ENCODE data around the gene AGO4.
"Not testable (repeated sequence)": the region's sequence is repeated elsewhere in the genome, so short reads cannot be mapped to it uniquely, and the experiment has no call there.

Gene AGO4

DNA sequence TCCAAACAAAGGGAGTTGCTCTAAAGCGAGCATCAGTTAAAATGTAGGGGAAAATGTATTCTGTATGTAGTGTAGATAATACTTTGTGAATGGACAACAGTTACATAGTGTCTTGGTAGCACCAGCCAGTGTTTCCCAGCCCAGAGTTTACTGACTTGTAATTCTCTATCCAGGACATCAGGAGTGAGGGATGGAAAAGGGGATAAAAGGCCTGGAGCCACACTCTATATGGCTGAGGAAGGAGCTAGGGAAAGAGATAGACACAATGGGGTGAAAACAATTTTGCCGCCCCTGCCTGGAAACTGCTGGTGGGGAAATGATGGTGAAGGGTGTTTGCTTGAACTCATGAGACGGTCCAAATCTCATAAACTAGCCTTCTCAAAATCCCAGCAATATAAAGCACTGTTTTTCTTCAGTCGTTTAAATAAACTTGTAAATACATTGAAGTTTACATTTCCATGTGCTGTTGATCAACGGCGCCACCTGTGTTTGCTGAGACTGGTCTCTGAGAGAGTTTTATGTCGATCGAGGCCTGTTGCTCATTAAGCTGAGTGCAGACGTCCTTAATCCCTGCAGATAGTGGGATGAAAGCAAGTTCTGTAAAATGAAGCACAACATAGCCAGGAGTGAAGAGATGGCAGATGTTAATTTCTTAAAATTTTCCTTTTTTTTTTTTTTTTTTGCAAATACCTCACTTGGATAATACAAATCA is 47.3 kb downstream of the AGO4 start:
- Mint-ChIP-seq H3K27me3 (no peaks in the 10 kb centered on the region), H3K4me3 (no peak overlapping the region), H3K27ac (ENCODE audit: low read depth) (no peak overlapping the region), H3K4me1 (peaks cover 7% of the 10 kb centered on the region), H3K9me3 (no peaks in the 10 kb centered on the region), H3K36me3 (ENCODE audit: insufficient read depth) (peaks cover 35% of the 10 kb centered on the region)
- no peak for ATAC-seq (replicated peaks; ENCODE audit: extremely low read depth, poor library complexity, severe bottlenecking)
- no peak for DNase-seq (ENCODE audit: low spot score in 2 of 2)

DNA sequence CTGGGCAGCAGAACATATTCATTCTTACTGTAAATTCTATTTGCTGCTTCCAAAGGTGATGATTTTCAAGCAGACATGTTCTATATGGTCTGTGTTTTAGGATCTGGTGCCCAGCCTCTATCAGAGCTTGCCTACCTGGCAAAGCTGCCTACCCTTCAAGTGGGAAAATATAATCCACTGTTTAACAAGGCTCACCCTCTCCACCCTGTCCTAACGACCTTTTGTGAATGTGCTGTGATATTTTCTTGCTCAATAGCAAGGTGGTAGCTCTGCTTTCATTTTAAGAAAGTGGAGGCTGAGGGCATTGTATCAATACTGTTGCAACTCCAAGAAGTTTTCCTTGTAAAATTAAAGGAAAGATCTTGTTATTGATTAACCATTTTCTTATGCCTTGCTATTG is 49.1 kb downstream of the AGO4 start:
- no peaks in the 10 kb centered on the region for H3K9me3 Mint-ChIP-seq
- H3K27me3 Mint-ChIP-seq, result no peaks in the 10 kb centered on the region
- DNase-seq (ENCODE audit: low spot score in 2 of 2) (no peak), ATAC-seq (replicated peaks; ENCODE audit: extremely low read depth, poor library complexity, severe bottlenecking) (no peak)
- H3K36me3 Mint-ChIP-seq (ENCODE audit: insufficient read depth), result peaks cover 20% of the 10 kb centered on the region
- H3K4me1 Mint-ChIP-seq, result peaks cover 7% of the 10 kb centered on the region
- H3K27ac Mint-ChIP-seq (ENCODE audit: low read depth), result no peak overlapping the region
- no peak overlapping the region for H3K4me3 Mint-ChIP-seq

DNA sequence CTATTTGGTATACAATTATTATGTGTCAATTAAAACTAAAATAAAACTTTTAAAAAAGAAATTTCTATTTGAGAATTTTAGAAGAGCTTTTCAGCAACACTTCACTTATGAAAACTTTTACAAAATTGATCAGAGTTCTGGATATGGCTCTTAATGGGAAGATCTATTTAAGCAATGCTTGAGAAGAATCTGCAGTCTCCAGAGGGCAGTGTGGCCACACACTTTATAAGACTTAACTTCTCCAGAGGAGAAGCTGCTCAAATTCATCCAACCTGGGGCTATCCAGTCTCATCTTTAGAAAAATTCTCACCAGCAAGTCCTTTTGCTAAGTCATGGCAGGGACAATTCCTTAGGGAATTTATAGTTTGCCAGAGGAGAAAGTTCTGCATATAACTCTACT is 50.0 kb downstream of the AGO4 start:
- Mint-ChIP-seq H3K4me3 (no peak overlapping the region), H3K4me1 (peaks cover 7% of the 10 kb centered on the region), H3K27ac (ENCODE audit: low read depth) (no peak overlapping the region), H3K27me3 (no peaks in the 10 kb centered on the region), H3K36me3 (ENCODE audit: insufficient read depth) (peaks cover 15% of the 10 kb centered on the region), H3K9me3 (no peaks in the 10 kb centered on the region)
- DNase-seq (ENCODE audit: low spot score in 2 of 2), result no peak
- ATAC-seq (replicated peaks; ENCODE audit: extremely low read depth, poor library complexity, severe bottlenecking), result no peak

DNA sequence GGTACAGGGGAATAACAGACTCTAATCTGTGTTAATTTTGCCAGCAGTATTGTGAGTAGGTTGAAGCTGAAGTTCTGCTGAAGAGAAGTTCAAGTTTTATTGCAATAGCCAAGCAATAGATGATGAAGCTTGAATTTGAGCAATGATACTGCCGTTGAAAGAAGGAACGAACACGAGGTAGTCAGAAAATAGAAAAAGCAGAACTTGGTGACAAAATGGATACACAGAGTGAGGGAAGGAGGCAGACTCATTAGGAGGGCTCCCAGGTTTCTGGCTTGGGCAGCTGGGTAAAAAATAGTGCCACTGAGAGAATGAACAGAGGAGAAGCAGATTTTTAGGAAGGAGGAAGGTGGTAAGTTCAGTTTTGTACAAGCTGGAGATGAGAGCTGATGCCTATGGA is 52.9 kb downstream of the AGO4 start:
- peaks cover 7% of the 10 kb centered on the region for H3K4me1 Mint-ChIP-seq
- no peak for DNase-seq (ENCODE audit: low spot score in 2 of 2)
- H3K27me3 Mint-ChIP-seq, result no peaks in the 10 kb centered on the region
- H3K27ac Mint-ChIP-seq (ENCODE audit: low read depth), result peak overlapping the region; percentile 6
- no peak overlapping the region for H3K4me3 Mint-ChIP-seq
- peaks cover 4% of the 10 kb centered on the region for H3K36me3 Mint-ChIP-seq (ENCODE audit: insufficient read depth)
- no peak for ATAC-seq (replicated peaks; ENCODE audit: extremely low read depth, poor library complexity, severe bottlenecking)
- no peaks in the 10 kb centered on the region for H3K9me3 Mint-ChIP-seq

DNA sequence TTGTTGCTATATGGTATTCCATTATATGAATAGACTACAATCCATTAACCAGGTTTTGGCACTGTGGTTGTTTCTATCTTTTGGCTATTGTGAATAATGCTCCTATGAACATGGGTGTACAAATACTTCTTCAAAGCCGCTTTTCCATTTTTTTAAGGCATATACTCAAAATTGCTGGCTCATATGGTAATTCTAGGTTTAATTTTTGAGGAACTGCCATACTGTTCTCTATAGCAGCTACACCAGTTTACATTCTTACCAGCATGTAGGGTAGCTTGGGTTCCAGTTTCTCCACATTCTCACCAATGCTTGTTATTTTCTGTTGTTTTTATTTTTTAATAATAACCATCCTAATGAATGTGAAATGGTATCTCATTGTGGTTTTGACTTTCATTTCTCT is 55.3 kb downstream of the AGO4 start:
- H3K27ac Mint-ChIP-seq (ENCODE audit: low read depth), result no peak overlapping the region
- H3K27me3 Mint-ChIP-seq, result no peaks in the 10 kb centered on the region
- no peaks in the 10 kb centered on the region for H3K9me3 Mint-ChIP-seq
- ATAC-seq (replicated peaks; ENCODE audit: extremely low read depth, poor library complexity, severe bottlenecking) (no peak), DNase-seq (ENCODE audit: low spot score in 2 of 2) (no peak)
- peaks cover 3% of the 10 kb centered on the region for H3K36me3 Mint-ChIP-seq (ENCODE audit: insufficient read depth)
- no peak overlapping the region for H3K4me3 Mint-ChIP-seq
- H3K4me1 Mint-ChIP-seq, result no peaks in the 10 kb centered on the region

DNA sequence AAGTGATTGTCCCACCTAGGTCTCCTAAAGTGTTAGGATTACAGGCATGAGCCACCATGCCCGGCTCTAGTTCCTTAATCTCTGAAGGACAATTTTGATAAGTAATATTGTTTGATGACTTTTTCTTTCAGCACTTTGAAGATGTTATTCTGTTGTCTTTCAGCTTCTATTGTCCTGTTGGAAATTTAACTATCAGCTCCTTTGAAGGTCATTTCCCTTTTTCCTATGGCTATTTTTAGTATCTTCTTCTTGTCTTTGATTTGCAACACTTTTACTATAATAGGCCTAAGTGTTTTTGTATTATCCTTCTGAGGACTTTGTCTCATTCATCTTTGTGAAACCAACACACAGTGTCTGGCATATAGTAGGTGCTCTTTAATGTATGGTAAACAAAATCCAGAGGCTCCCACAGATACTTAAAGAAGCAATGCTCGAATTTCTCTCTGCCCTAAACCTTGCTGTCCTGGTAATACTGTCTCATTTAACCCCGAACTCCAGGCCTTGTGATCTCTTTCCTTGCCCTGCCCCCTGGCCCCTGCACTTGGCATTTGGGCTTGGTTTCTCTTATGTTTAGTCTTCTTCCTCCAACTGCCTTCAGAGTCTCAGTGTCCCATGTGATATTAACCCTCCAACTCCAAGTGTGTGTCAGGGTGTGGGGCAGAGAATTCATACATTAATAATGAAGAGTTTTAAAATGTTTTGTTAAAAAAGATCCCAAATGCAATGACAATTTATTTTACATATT is 56.2 kb downstream of the AGO4 start:
- H3K27ac Mint-ChIP-seq (ENCODE audit: low read depth), result no peak overlapping the region
- H3K4me3 Mint-ChIP-seq, result no peak overlapping the region
- H3K36me3 Mint-ChIP-seq (ENCODE audit: insufficient read depth), result no peaks in the 10 kb centered on the region
- no peaks in the 10 kb centered on the region for H3K9me3 Mint-ChIP-seq
- ATAC-seq (replicated peaks; ENCODE audit: extremely low read depth, poor library complexity, severe bottlenecking) (no peak), DNase-seq (ENCODE audit: low spot score in 2 of 2) (no peak)
- no peaks in the 10 kb centered on the region for H3K4me1 Mint-ChIP-seq
- H3K27me3 Mint-ChIP-seq, result no peaks in the 10 kb centered on the region

DNA sequence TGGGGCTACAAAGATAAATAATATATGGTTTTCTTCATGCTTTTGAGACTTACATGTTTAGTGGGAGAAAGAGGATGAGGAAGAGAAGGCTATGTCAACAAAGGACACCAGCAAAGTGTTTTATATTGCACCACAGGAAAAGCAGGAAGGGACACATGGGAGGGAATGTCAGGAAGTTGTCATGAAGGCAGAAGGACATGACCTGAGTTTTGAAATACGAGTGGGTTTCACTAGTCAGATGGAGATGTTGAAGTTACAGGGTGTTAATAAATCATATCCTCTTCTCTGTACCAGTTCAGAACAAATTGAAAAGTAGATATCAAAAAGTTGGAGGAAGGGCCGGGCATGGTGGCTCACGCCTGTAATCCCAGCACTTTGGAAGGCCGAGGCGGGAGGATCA is 57.0 kb downstream of the AGO4 start:
- H3K36me3 Mint-ChIP-seq (ENCODE audit: insufficient read depth), result no peaks in the 10 kb centered on the region
- H3K4me3 Mint-ChIP-seq, result no peak overlapping the region
- H3K4me1 Mint-ChIP-seq, result no peaks in the 10 kb centered on the region
- no peak overlapping the region for H3K27ac Mint-ChIP-seq (ENCODE audit: low read depth)
- ATAC-seq (replicated peaks; ENCODE audit: extremely low read depth, poor library complexity, severe bottlenecking) (no peak), DNase-seq (ENCODE audit: low spot score in 2 of 2) (no peak)
- H3K27me3 Mint-ChIP-seq, result no peaks in the 10 kb centered on the region
- H3K9me3 Mint-ChIP-seq, result no peaks in the 10 kb centered on the region

DNA sequence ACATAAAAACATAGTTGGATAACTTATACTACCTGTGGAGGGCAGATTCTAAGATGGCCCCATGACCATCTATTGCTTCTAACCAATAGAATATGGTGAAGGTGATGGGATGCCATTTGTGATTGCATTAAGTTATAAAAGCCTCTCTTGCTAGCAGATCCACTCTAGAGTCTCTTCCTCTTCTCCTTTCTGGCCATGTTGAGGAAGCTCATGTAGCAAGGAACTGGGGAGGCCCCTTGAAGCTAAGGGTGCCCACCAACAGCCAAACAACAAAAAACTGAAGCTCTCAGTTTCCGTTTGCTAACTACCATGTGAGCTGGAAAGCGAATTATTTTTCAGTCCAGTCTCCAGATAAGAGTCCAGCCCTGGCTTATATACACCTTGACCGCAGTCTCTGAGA is 59.2 kb downstream of the AGO4 start:
- Mint-ChIP-seq H3K9me3 (no peaks in the 10 kb centered on the region), H3K27me3 (no peaks in the 10 kb centered on the region), H3K4me1 (no peaks in the 10 kb centered on the region), H3K27ac (ENCODE audit: low read depth) (no peak overlapping the region), H3K36me3 (ENCODE audit: insufficient read depth) (no peaks in the 10 kb centered on the region), H3K4me3 (no peak overlapping the region)
- no peak for ATAC-seq (replicated peaks; ENCODE audit: extremely low read depth, poor library complexity, severe bottlenecking)
- DNase-seq (ENCODE audit: low spot score in 2 of 2), result no peak

DNA sequence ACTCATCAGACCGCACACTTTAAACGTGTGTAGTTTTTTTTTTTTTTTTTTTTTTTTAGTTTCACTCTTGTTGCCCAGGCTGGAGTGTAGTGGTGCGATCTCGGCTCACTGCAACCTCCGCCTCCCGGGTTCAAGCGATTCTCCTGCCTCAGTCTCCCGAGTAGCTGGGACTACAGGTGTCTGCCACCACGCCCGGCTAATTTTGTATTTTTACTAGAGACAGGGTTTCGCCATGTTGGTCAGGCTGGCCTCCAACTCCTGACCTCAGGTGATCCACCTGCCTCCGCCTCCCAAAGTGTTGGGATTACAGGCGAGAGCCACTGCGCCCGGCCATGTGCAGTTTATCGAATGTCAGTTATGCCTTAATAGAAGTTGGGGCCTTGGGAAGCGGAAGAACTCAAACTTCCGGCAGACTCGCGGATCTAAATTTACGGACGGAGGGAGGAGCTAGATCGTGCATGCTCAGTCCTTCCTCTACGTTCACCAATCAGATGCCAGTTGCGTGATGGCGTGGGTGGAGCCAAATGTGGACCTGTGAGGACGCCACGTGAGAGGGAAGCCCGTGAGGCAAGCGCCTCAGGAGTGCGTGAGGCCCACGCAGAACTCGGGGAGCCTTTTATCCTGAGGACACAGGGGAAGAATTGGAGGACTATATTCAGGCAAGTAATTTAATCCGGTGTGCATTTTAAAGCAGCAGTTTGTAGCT is 61.6 kb downstream of the AGO4 start:
- not testable (repeated sequence) for H3K27me3 Mint-ChIP-seq; H3K4me3 Mint-ChIP-seq; H3K9me3 Mint-ChIP-seq; H3K36me3 Mint-ChIP-seq (ENCODE audit: insufficient read depth); H3K27ac Mint-ChIP-seq (ENCODE audit: low read depth); DNase-seq (ENCODE audit: low spot score in 2 of 2); ATAC-seq (replicated peaks; ENCODE audit: extremely low read depth, poor library complexity, severe bottlenecking); H3K4me1 Mint-ChIP-seq

DNA sequence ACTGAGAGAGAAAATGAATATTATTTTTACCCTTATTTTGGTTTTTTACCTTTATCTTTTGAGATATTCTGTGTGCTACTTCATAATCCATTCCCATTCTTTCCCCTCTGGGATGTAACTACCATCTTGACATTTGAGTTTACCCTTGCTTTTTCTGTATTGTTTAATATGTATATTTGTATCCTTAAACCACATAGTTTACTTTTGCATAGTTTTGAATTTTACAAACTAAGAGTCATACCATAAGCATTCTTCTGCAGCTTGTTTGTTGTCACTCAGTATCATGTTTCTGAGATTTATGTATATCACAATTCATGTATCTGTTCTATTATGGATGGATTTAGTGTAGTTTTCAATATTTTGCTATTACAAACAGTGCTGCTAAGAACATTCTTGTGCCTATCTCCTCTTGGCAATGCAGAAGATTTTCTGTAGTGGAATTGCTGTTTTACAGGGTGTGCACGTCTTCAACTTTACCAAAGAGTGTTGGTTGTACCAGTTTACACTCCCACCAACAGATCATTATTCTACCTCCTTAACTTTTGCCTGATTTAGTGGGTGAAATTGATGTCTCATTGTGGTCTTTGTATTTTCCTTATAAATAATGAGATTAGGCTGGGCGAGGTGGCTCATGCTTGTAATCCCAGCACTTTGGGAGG is 63.0 kb downstream of the AGO4 start:
- H3K27me3 Mint-ChIP-seq, result no peaks in the 10 kb centered on the region
- no peaks in the 10 kb centered on the region for H3K36me3 Mint-ChIP-seq (ENCODE audit: insufficient read depth)
- no peak overlapping the region for H3K27ac Mint-ChIP-seq (ENCODE audit: low read depth)
- no peaks in the 10 kb centered on the region for H3K9me3 Mint-ChIP-seq
- ATAC-seq (replicated peaks; ENCODE audit: extremely low read depth, poor library complexity, severe bottlenecking), result no peak
- H3K4me1 Mint-ChIP-seq, result no peaks in the 10 kb centered on the region
- H3K4me3 Mint-ChIP-seq, result no peak overlapping the region
- DNase-seq (ENCODE audit: low spot score in 2 of 2), result no peak

DNA sequence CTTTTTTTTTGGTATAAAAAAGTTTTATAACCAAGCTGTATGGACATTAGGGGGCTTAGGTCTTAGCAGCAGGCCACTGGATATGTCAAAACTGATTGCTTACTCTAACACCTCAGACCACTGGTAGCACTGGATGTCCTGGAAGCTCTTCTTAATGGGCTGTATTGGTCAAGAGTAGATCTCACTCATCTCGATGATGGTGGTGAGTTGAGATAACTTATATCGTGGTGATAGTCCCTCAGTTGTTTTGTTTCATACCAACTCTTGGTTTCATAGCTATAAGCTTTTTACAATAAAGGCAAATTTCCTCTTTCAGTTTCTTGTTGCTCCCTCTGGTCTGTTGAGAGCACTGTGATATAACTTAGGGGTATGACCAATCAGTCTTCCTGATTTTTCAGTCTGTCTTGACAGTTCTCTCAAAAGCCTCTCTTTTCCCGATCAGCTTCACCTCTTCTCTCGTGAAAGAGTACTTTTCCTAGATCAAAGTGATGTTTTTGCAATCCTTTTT is 65.5 kb downstream of the AGO4 start:
- Mint-ChIP-seq H3K36me3 (ENCODE audit: insufficient read depth) (no peaks in the 10 kb centered on the region), H3K4me3 (no peak overlapping the region), H3K4me1 (no peaks in the 10 kb centered on the region), H3K27ac (ENCODE audit: low read depth) (no peak overlapping the region), H3K9me3 (no peaks in the 10 kb centered on the region), H3K27me3 (no peaks in the 10 kb centered on the region)
- DNase-seq (ENCODE audit: low spot score in 2 of 2), result no peak
- ATAC-seq (replicated peaks; ENCODE audit: extremely low read depth, poor library complexity, severe bottlenecking), result no peak

DNA sequence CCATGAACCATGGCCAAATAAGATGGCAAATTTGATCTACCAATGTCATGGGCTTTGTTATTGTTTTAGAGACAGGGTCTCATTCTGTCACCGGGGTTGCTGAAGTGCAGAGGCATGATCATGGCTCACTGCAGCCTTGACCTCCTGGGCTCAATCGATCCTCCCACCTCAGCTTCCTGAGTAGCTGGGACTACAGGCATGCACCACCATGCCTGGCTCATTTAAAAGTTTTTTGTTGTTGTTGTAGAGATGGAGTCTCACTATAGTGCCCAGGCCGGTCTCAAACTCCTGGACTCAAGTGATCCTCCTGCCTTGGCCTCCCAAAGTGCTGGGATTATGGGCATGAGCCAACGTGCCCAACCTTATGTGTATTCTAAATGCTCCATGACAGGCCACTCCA is 66.3 kb downstream of the AGO4 start:
- not testable (repeated sequence) for H3K9me3 Mint-ChIP-seq; H3K36me3 Mint-ChIP-seq (ENCODE audit: insufficient read depth); H3K4me1 Mint-ChIP-seq; H3K27me3 Mint-ChIP-seq; ATAC-seq (replicated peaks; ENCODE audit: extremely low read depth, poor library complexity, severe bottlenecking); DNase-seq (ENCODE audit: low spot score in 2 of 2); H3K4me3 Mint-ChIP-seq
- H3K27ac Mint-ChIP-seq (ENCODE audit: low read depth), result peak overlapping the region; percentile 16

Measured in central memory CD8-positive, alpha-beta T cell (primary cell).